GM18907 (cell line): Measurements from ENCODE around the gene KATNIP.
A peak's percentile ranks its signal among the peaks of the same experiment; 100 is the strongest.
"Not testable (repeated sequence)": the region's sequence is repeated elsewhere in the genome, so short reads cannot be mapped to it uniquely, and the experiment has no call there.

Source experiments
- ATAC-seq: cut with Tn5 transposase; IDR thresholded peaks from one replicate; pipeline ENCODE4 v1.9.1; 2021; ENCODE audit warnings: mild to moderate bottlenecking, moderate library complexity; ENCODE audit not compliant: unreplicated experiment

The KATNIP gene

DNA sequence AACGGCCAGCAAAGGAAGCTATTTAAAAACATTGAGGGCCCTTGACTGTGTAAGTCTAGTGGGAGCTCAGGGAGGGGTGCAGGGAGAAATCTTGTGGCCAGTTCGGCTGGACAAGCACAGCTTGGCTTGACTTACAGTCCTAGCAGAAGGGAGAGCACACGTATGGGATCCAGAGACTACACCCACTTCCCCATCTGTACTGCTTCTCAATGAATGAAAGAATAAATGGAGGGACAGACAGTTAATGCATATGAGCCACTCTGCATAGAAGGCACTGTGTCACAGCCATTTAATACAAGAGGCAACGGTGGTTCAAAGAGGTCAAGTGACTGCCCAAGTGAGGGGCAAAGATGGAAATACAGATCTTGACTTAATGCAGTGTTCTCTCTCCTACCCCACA is 15.7 kb upstream of the KATNIP start:
- ATAC-seq, result no peak

GRCh38 chr16:27538528-27538927 is 11.4 kb upstream of the KATNIP start:
- no peak for ATAC-seq

GRCh38 chr16:27539120-27539519 is 10.8 kb upstream of the KATNIP start:
- no peak for ATAC-seq

DNA sequence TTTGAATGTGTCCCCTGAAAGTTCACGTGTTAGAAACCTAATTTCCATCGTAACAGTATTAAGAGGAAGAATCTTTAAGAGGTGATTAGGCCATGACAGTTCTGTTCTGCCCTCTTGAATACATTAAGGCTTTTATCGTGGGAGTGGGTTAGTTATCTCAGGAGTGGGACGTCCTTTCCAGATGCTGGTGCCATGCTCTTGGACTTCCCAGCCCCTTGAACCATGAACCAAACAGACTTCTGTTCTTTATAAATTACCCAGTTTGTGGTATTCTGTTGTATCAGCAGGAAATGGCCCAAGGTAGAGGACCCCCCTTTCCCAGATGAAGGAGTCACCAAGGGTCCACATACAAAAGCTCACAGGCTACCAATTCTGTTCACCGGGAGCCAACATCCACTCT is 10.3 kb upstream of the KATNIP start:
- no peak for ATAC-seq

DNA sequence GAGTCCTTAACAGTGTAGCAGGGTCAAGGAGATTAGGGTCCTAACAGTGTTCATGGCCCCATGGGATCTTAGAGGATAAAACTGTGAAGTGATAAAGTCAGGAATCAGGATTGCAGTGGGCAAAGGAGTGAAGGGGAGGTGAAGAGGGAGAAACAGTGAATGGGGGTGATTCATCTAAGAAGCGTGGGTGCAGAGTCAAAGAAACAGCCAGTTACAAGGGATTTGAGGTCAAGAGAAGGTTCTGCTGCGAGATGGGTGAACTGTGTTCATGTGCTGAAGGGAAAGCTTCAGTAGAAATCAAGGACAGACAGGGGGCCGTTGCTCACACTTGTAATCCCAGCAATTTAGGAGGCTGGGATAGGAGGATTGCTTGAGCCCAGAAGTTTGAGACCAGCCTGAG is 6.1 kb upstream of the KATNIP start:
- ATAC-seq, result no peak

- ATAC-seq, result no peak
Measured at GRCh38 chr16:27544671-27545070, 5.3 kb upstream of the KATNIP start.

DNA sequence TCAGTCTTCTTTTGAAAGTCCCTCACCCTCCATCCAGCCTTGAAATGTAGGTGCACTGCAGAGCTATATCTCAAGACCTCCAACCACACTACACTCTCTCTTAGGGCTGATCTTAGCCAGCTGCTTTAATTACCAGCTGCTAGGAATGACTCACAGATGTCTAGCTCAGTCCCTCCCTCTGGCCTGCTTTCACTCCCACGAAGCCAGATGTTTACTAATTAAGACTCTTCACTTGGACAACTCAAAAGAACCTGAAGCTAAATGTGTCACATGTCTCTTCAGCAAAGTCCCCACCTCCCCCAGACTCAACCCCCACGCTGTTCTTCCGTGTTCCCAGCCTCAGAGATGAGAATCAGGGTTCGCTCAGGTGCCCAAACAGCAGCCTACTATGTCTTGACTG is 2.8 kb upstream of the KATNIP start:
- no peak for ATAC-seq

DNA sequence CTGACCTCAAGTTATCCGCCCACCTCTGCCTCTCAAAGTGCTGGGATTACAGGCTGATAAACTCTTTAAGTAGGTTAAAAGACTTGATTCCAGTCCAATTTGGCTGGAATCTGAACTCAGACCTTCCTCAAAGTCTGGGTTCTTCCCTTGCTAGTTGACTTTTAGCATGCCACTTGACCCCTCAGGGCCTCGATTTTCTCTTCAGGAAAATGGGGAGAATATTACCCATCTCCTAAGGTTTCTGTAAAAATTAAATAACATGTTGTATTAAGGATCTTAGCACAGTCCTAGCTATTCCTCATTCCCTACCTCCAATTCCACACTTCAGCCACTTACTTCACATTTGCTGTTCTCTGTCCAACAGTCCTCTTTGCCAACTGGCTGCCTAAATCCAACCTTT is 2.1 kb upstream of the KATNIP start:
- no peak for ATAC-seq

GRCh38 chr16:27549464-27549745 is 539 bp upstream of the KATNIP start:
- ATAC-seq, result peak; percentile 35

GRCh38 chr16:27550582-27550920 is 607 bp downstream of the KATNIP start:
- ATAC-seq, result no peak

GRCh38 chr16:27551036-27551435 is 1.1 kb downstream of the KATNIP start:
- no peak for ATAC-seq

DNA sequence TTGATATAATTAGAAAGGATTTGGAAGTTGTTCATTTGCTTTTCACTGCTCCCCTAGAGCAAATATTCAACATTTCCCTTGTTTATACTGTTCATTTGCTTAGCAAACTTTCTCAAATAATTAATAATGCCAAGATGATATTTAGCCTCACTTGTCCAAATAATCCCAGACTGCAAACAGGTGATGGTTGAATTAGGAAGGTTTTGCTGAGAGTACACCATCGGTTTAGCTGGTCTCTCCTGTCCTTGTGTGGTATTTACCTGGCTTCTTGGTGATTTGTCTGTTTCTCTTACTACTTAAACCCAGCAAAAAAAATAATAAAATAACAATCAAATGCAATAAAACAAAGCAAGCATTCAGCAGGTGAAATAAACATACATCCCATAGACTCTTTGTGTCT is 6.5 kb downstream of the KATNIP start:
- no peak for ATAC-seq

DNA sequence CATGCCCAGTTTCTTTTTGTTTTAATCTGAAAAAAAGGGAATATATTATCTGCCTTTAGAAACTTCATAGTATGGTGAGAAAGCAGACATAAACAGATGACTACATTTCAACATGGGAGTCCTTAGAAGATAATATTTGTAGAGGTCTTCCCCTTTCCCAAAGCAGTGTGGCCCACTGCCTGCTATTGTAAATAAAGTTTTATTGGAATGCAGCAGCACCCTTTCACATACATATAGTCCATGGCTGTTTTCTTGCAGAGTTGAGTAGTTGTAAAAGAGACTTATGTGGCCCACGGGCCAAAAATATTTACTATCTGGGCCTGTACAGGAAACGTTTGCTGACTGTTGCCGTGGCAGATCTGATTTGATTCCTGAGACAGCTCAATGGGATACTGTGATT is 8.5 kb downstream of the KATNIP start:
- no peak for ATAC-seq

DNA sequence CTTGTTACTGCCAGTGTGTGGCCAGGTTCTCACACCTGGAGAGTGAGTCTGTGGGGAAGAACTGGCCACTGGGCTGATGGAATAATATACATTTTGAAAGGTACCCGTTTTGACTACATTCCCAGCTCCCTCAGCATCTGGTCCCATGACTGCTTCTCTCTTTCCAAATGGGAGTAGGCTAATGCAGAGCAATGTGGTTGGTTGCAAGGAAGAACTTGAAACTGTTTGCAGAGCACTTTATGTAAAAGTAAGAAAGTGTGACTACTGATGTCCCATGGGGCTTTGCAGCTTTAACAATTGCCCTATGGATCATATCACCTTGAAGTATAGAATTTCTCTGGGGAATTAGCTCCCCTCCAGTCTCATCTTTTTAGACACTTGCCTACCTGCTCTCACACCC is 9.0 kb downstream of the KATNIP start:
- no peak for ATAC-seq

- no peak for ATAC-seq
Measured at GRCh38 chr16:27561216-27561615, 11.3 kb downstream of the KATNIP start.

GRCh38 chr16:27564224-27564623 is 14.3 kb downstream of the KATNIP start:
- ATAC-seq, result no peak

DNA sequence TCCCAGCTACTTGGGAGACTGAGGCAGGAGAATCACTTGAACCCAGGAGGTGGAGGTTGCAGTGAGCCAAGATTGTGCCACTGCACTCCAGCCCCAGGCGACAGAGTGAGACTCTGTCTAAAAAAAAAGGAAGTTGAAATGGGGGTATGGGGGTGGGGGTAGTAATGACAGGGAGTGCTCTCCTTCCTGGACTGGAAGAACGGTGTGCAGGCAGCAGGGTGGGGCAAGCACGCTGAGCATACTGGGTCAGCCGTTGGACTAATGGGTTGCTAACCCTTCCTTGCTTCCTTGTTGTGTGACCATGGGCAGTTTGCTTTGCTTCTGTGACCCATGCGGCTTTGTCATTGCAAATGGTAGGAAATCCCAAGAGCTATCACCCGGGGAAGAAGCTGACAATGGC is 16.5 kb downstream of the KATNIP start:
- ATAC-seq, result no peak

GRCh38 chr16:27568077-27568476 is 18.1 kb downstream of the KATNIP start:
- ATAC-seq, result no peak

GRCh38 chr16:27570986-27571385 is 21.0 kb downstream of the KATNIP start:
- ATAC-seq, result not testable (repeated sequence)

DNA sequence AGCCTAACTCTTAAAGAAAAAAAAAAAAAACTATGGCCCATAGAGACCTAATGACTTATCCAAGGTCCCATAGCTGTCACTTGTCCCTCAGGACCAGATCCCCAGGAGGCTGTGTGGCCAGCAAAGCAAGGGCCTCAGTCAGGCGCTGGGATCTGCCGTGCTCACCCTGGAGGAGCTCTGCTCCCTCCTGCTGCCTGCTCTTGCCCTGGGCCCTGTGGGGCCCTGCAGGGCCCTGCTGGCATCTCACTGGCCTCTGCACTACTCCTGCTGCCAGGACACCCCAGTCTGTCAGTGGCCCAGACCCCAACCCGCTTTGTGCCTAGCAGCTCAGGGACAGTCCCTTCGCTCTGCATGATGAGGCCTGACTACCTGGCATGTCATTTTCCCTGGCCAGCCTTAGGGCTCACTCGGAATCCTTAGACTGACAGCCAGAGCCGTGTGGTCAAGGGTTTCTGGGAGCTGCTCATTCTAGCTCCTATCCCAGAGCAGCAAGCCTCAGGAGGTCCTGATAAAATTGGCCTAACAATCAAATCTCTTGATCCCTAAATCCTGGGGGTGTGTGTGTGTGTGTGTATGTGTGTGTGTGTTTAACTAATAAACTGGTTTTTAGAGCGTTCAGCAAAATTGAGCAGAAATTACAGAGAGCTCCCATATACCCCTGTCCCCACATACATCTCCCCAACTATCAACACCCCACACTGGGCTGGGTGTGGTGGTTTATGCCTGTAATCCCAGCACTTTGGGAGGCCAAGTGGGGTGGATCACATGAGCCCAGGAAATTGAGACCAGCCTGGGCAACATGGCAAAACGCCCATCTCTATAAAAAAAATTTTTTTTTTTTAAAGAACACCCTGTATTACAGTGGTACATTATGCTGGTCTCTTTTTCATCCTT is 21.7 kb downstream of the KATNIP start:
- no peak for ATAC-seq

GRCh38 chr16:27572711-27573110 is 22.8 kb downstream of the KATNIP start:
- no peak for ATAC-seq

GRCh38 chr16:27576729-27577128 is 26.8 kb downstream of the KATNIP start:
- ATAC-seq, result no peak
